ENCODE data around the gene PDE4D. TPM values are rescaled to one million over a fixed set of nuclear protein-coding genes. Genes with fewer than 3 reads are reported as not detected.

Gene PDE4D
- total and polyA plus RNA-seq, 4 donors, result 12.8 to 167 (median 44.5) TPM

DNA sequence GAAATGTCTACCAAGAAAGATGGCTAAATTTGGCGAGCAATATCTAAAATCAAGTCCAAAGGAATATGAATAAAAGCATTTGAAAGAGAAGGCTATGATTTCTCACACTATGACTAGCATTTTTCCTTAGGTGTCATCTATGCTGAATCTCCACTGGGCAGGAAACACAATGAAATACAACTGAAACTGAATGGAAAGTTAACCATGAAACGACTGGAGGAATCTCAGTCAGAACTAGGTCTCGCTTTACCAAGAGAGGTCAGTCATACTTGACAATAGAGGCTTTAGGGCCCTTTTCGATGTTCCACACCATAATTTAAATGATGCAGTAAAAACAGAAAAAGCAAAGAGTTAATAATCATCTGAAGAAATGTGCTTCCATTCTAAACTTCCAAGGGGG lies 339.0 kb downstream of the PDE4D start:
- WGBS, 2 donors, result 89 to 93% methylated on average over 4 of the region's 4 CpGs
- H3K4me1 ChIP-seq (ENCODE audit: control insufficient read depth in 5 of 5, insufficient read depth in 5 of 5, low read length in 5 of 5), result peaks cover 0 to 8% (median 0%) of the 10 kb centered on the region in 5 donors
- no peak for DNase-seq
- no peak overlapping the region for H3K27ac ChIP-seq (ENCODE audit: low read depth in 1 of 2, low read length in 1 of 2)
- TF ChIP-seq, protein P1, sequence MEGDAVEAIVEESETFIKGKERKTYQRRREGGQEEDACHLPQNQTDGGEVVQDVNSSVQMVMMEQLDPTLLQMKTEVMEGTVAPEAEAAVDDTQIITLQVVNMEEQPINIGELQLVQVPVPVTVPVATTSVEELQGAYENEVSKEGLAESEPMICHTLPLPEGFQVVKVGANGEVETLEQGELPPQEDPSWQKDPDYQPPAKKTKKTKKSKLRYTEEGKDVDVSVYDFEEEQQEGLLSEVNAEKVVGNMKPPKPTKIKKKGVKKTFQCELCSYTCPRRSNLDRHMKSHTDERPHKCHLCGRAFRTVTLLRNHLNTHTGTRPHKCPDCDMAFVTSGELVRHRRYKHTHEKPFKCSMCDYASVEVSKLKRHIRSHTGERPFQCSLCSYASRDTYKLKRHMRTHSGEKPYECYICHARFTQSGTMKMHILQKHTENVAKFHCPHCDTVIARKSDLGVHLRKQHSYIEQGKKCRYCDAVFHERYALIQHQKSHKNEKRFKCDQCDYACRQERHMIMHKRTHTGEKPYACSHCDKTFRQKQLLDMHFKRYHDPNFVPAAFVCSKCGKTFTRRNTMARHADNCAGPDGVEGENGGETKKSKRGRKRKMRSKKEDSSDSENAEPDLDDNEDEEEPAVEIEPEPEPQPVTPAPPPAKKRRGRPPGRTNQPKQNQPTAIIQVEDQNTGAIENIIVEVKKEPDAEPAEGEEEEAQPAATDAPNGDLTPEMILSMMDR (IDR thresholded peaks at IDR 0.05; ENCODE audit: control extremely low read depth, extremely low read depth), result no peak
- no peak for ATAC-seq (ENCODE audit: insufficient read depth, low FRiP score)
- H3K36me3 ChIP-seq (ENCODE audit: control insufficient read depth in 4 of 4, insufficient read depth in 4 of 4, low read length in 4 of 4), result peaks cover 0 to 6% (median 0%) of the 10 kb centered on the region in 4 donors
- H3K9ac ChIP-seq (ENCODE audit: insufficient read depth in 1 of 2, low read length in 2 of 2), result no peak overlapping the region
- H3K27me3 ChIP-seq (ENCODE audit: control insufficient read depth in 3 of 3, insufficient read depth in 3 of 3, low read length in 2 of 3), result no peaks in the 10 kb centered on the region
- H3K9me3 ChIP-seq (ENCODE audit: control insufficient read depth in 4 of 4, insufficient read depth in 3 of 4, low read length in 3 of 4), result no peaks in the 10 kb centered on the region
- no peak overlapping the region for H3K4me3 ChIP-seq

DNA sequence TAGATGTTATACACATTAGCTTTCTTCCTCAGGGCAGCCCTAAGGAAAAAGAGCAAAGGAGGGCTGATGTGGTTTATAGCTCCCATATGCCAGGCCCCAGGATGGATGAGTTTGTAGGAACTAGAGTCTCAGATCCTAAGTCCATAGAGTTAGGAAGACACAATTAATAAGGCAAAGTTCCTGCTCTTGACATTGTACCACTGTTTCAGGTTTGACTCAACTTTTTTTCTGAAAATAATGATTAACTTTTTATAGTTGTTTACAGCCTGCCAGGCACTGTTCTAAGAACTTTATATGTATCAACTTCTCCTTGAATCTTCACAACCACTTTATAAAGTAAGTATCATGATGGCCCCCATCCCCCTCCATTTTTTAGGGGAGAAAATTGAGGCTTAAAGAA lies 339.5 kb downstream of the PDE4D start:
- Histone ChIP-seq H3K36me3 (ENCODE audit: control insufficient read depth in 4 of 4, insufficient read depth in 4 of 4, low read length in 4 of 4) (peaks cover 0 to 6% (median 0%) of the 10 kb centered on the region in 4 donors), H3K4me1 (ENCODE audit: control insufficient read depth in 5 of 5, insufficient read depth in 5 of 5, low read length in 5 of 5) (peaks cover 0 to 3% (median 0%) of the 10 kb centered on the region in 5 donors), H3K9me3 (ENCODE audit: control insufficient read depth in 4 of 4, insufficient read depth in 3 of 4, low read length in 3 of 4) (no peaks in the 10 kb centered on the region), H3K9ac (ENCODE audit: insufficient read depth in 1 of 2, low read length in 2 of 2) (no peak overlapping the region), H3K27me3 (ENCODE audit: control insufficient read depth in 3 of 3, insufficient read depth in 3 of 3, low read length in 2 of 3) (no peaks in the 10 kb centered on the region), H3K4me3 (no peak overlapping the region), H3K27ac (ENCODE audit: low read depth in 1 of 2, low read length in 1 of 2) (no peak overlapping the region)
- ATAC-seq (ENCODE audit: insufficient read depth, low FRiP score) (no peak), DNase-seq (no peak)
- TF ChIP-seq, protein P1 (IDR thresholded peaks at IDR 0.05; ENCODE audit: control extremely low read depth, extremely low read depth), result no peak

DNA sequence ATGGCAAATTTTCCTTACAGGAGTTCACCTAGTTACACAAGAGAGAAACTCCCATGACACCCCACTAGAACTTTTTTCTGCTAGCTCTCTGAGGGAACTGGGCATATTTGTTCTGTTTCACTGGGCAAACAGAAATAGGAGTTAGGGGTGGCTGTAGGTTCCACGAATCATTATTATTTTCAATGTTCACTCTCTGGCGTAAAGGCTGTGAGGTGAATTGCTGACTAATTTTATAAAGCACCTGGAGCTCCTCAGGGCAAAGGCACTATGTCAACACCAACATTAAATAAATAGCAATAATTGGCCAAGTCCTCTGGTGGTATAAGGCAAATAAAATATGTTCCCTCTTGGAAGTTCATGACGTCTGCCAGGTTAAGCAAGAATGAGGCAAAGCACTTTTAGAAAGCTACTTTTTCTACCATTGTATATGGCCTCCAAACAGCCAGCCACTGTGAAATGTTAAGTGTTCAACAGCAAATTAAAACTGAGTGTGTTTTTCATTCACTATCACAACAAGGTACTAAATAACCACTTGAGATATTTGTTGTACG lies 344.6 kb downstream of the PDE4D start:
- no peaks in the 10 kb centered on the region for H3K36me3 ChIP-seq (ENCODE audit: control insufficient read depth in 4 of 4, insufficient read depth in 4 of 4, low read length in 4 of 4)
- peaks cover 1 to 14% (median 7%) of the 10 kb centered on the region in 5 donors for H3K4me1 ChIP-seq (ENCODE audit: control insufficient read depth in 5 of 5, insufficient read depth in 5 of 5, low read length in 5 of 5)
- H3K9ac ChIP-seq (ENCODE audit: insufficient read depth in 1 of 2, low read length in 2 of 2), result no peak overlapping the region
- no peaks in the 10 kb centered on the region for H3K27me3 ChIP-seq (ENCODE audit: control insufficient read depth in 3 of 3, insufficient read depth in 3 of 3, low read length in 2 of 3)
- TF ChIP-seq, protein P1 (IDR thresholded peaks at IDR 0.05; ENCODE audit: control extremely low read depth, extremely low read depth), result no peak
- peak; percentile 32 to 69 (median 66) for DNase-seq
- no peak overlapping the region for H3K4me3 ChIP-seq
- H3K9me3 ChIP-seq (ENCODE audit: control insufficient read depth in 4 of 4, insufficient read depth in 3 of 4, low read length in 3 of 4), result no peaks in the 10 kb centered on the region
- WGBS, 2 donors, result 69 to 82% methylated on average over 4 of the region's 4 CpGs
- ATAC-seq (ENCODE audit: insufficient read depth, low FRiP score), result peak; percentile 74
- H3K27ac ChIP-seq (ENCODE audit: low read depth in 1 of 2, low read length in 1 of 2), result no peak overlapping the region

DNA sequence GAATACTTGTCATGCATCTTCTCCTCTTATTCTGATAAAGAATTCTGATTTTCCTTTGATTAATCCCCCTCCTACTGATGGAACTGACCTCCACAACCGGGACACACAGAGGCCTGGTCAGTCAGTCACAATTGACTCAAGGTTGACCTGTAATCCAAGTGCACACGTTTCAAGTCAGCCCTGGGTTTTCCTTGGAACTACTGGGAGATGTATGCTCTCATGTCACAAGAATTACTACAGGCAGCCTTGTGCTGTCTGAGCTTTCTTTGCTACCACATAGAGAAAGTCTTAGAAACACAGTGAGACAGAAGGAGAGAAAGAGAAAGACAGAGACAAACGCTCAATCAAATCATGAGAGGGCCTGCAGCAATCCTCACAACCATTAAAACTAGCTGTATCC lies 345.8 kb downstream of the PDE4D start:
- DNase-seq (no peak), ATAC-seq (ENCODE audit: insufficient read depth, low FRiP score) (no peak)
- H3K4me3 ChIP-seq, result no peak overlapping the region
- WGBS, 2 donors, result 69 to 73% methylated on average over 3 of the region's 3 CpGs
- H3K36me3 ChIP-seq (ENCODE audit: control insufficient read depth in 4 of 4, insufficient read depth in 4 of 4, low read length in 4 of 4), result no peaks in the 10 kb centered on the region
- H3K9ac ChIP-seq (ENCODE audit: insufficient read depth in 1 of 2, low read length in 2 of 2), result no peak overlapping the region
- no peaks in the 10 kb centered on the region for H3K27me3 ChIP-seq (ENCODE audit: control insufficient read depth in 3 of 3, insufficient read depth in 3 of 3, low read length in 2 of 3)
- H3K27ac ChIP-seq (ENCODE audit: low read depth in 1 of 2, low read length in 1 of 2), result peak overlapping the region in 1 of 2 donors; percentile 6
- H3K4me1 ChIP-seq (ENCODE audit: control insufficient read depth in 5 of 5, insufficient read depth in 5 of 5, low read length in 5 of 5), result peaks cover 2 to 25% (median 17%) of the 10 kb centered on the region in 5 donors
- TF ChIP-seq, protein P1 (IDR thresholded peaks at IDR 0.05; ENCODE audit: control extremely low read depth, extremely low read depth), result no peak
- no peaks in the 10 kb centered on the region for H3K9me3 ChIP-seq (ENCODE audit: control insufficient read depth in 4 of 4, insufficient read depth in 3 of 4, low read length in 3 of 4)

All from lung (tissue), 12 donors.